GM12873 (cell line): ENCODE data around the gene LMO7.

Experiments used
- CTCF ChIP-seq: IDR thresholded peaks from 2 replicates; pipeline ENCODE4 v1.5.1; 2012; ENCODE audit warnings: low read depth, mild to moderate bottlenecking, moderate library complexity, low read length, control low read depth; ENCODE audit not compliant: insufficient read depth; ENCODE audit errors: missing control alignments

The LMO7 gene

GRCh38 chr13:75802161-75802560 is 166.0 kb downstream of the LMO7 start:
- TF ChIP-seq CTCF = no peak

GRCh38 chr13:75803164-75803611 is 167.1 kb downstream of the LMO7 start:
- TF ChIP-seq CTCF = no peak

GRCh38 chr13:75804054-75804453 is 167.9 kb downstream of the LMO7 start:
- TF ChIP-seq CTCF = no peak

GRCh38 chr13:75804605-75805004 is 168.5 kb downstream of the LMO7 start:
- no peak for TF ChIP-seq CTCF

- TF ChIP-seq CTCF = no peak
Observed at GRCh38 chr13:75806117-75806516, 170.0 kb downstream of the LMO7 start.

GRCh38 chr13:75811361-75811760 is 175.2 kb downstream of the LMO7 start:
- TF ChIP-seq CTCF = no peak

GRCh38 chr13:75811841-75812240 is 175.7 kb downstream of the LMO7 start:
- TF ChIP-seq CTCF = no peak
